Stimulated activated effector memory CD8-positive, alpha-beta T cell treated with anti-CD3 and anti-CD28 coated beads, Interleukin-12 subunit alpha, Interleukin-12 subunit beta, amount 100 ng/mL, for 72 hours (primary cell): ENCODE data around the gene SLC7A9.
"Not testable (repeated sequence)": the region's sequence is repeated elsewhere in the genome, so short reads cannot be mapped to it uniquely, and the experiment has no call there.

Source experiments
- ATAC-seq: fragments of 150-1000 bp; cut with Tn5 transposase; 2 replicates; pipeline ENCODE4 v1.10.0; 2021
- DNase-seq, 2 donors: peaks; one replicate each; pipeline ENCODE4 v3.0.0; 2021 to 2022; ENCODE audit warnings: low spot score in 2 of 2
- H3K27ac Mint-ChIP-seq: one replicate; pipeline ENCODE4 v1.8.0; 2022; ENCODE audit warnings: mild to moderate bottlenecking, mixed read lengths
- H3K36me3 Mint-ChIP-seq: one replicate; pipeline ENCODE4 v1.8.0; 2022; ENCODE audit warnings: mild to moderate bottlenecking, mixed read lengths
- H3K4me1 Mint-ChIP-seq: one replicate; pipeline ENCODE4 v1.8.0; 2022; ENCODE audit warnings: mixed read lengths
- H3K4me3 Mint-ChIP-seq: one replicate; pipeline ENCODE4 v1.8.0; 2022; ENCODE audit warnings: mild to moderate bottlenecking, mixed read lengths
- H3K9me3 Mint-ChIP-seq: one replicate; pipeline ENCODE4 v1.8.0; 2022; ENCODE audit warnings: mixed read lengths

Gene SLC7A9

DNA sequence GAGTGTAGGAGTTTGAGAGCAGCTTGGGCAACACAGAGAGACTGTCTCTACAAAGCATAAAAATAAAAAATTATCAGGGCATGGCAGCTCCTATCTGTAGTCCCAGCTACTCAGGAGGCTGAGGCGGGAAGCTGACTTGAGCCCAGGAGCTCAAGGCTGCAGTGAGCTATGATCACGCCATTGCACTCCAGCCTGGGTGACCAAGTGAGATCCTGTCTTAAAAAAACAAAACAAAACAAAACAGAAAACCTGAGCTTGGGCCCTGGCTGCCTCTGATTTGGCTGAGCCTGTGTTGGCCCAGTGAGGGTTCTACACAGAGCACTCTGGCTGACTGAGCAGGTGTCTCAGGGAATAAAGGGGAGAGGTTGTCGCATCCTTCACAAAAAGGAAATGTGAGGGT, 8.0 kb downstream of the SLC7A9 start:
- DNase-seq (no peak), ATAC-seq (no peak)
- Mint-ChIP-seq H3K9me3 (no peaks in the 10 kb centered on the region), H3K4me1 (no peaks in the 10 kb centered on the region), H3K27ac (peak overlapping the region; percentile 40), H3K4me3 (no peak overlapping the region), H3K36me3 (no peaks in the 10 kb centered on the region)

DNA sequence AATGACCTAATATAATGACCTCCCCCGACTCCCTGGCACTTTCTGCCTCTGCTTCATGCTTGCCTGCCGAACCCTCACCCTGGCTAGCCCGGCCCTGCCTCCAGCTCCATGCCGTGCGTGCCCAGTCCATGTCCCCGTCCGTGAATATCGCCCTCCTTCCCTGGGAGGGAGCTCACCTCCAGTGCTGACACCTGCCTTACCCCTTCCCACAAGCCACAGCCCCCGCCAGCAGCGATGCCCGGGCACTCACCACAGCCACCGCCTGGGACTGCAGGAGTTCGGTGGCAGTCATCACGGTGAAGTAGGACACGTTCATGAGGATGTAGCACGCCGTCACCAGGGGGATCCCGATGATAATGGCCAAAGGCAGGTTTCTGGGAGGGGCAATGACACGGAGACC, 10.0 kb downstream of the SLC7A9 start:
- DNase-seq: no peak
- Mint-ChIP-seq H3K36me3 (no peaks in the 10 kb centered on the region), H3K4me1 (no peaks in the 10 kb centered on the region), H3K27ac (peak overlapping the region; percentile 30), H3K4me3 (no peak overlapping the region), H3K9me3 (no peaks in the 10 kb centered on the region)
- no peak for ATAC-seq

DNA sequence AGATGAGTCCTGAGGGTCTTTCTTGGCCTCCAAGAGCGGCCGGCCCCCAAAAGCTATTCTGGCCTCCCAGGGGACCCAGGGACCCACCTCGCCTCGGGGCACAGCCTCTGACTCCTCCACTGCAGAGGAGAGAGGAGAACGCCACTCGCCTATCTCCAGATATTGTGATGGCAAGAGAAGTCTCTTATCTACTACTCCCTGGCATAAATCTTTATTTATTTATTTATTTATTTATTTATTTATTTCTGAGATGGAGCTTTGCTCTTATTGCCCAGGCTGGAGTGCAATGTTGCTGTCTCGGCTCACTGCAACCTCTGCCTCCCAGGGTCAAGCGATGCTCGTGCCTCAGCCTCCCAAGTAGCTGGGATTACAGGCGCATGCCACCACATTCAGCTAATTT, 11.0 kb downstream of the SLC7A9 start:
- Mint-ChIP-seq H3K27ac (no peak overlapping the region), H3K9me3 (no peaks in the 10 kb centered on the region), H3K36me3 (no peaks in the 10 kb centered on the region), H3K4me1 (no peaks in the 10 kb centered on the region), H3K4me3 (no peak overlapping the region)
- DNase-seq (no peak), ATAC-seq (no peak)

DNA sequence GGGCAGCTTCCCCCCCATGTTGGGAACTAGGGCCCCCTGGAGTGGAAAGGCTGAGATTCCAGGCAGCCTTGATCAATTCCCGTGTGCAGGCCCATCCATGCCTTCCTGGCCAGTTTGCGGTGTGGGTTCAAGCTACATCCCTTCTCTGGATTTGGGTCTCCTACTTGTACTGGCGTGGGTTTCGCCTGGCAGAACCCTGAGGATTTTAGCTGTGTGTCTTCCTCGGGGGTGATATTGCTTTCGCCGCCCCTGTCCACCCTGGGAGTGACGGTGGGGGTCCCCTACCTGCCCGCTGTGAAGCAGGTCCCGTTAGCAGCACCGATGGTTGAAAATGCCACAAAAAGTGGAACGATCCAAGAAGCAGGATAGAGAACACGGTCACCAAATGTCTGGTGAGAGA, 11.4 kb downstream of the SLC7A9 start:
- H3K36me3 Mint-ChIP-seq: no peaks in the 10 kb centered on the region
- H3K27ac Mint-ChIP-seq: no peak overlapping the region
- ATAC-seq (no peak), DNase-seq (no peak)
- H3K4me1 Mint-ChIP-seq: no peaks in the 10 kb centered on the region
- no peak overlapping the region for H3K4me3 Mint-ChIP-seq
- no peaks in the 10 kb centered on the region for H3K9me3 Mint-ChIP-seq

DNA sequence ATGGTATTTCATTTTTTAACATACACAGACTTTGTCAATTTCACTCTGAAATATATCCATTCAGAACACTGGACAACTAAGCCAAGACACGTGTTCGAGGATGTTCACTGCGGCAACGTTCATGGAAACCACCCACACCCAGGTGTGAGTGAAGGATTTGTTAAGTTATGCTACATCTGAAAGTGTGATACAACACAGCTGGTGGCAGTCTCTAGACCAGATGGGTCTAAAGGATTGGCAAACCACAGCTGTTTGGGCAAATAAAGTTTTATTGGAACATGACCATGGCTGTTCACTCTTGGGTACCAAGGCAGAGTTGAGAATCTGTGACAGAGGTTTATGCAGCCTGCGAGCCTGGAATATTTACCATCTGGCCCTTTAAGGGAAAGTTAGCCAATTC, 12.0 kb downstream of the SLC7A9 start:
- ATAC-seq (no peak), DNase-seq (no peak)
- H3K27ac Mint-ChIP-seq: no peak overlapping the region

DNA sequence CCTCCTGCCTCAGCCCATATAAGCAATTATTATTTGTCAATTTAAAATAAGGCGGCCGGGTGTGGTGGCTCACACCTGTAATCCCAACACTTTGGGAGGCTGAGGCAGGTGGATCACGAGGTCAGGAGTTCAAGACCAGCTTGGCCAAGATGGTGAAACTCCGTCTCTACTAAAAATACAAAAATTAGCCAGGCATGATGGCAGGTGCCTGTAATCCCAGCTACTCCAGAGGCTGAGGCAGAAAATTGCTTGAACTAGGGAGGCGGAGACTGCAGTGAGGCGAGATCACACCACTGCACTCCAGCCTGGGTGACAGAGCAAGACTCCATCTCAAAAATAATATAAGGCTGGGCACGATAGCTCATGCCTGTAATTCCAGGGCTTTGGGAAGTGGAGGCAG, 12.7 kb downstream of the SLC7A9 start:
- not testable (repeated sequence) for H3K4me3 Mint-ChIP-seq, H3K36me3 Mint-ChIP-seq, H3K9me3 Mint-ChIP-seq, DNase-seq, H3K4me1 Mint-ChIP-seq, ATAC-seq, H3K27ac Mint-ChIP-seq

More for the DNA sequence above, 12.0 kb downstream of the SLC7A9 start:
- no peak overlapping the region for H3K4me3 Mint-ChIP-seq
- H3K9me3 Mint-ChIP-seq: no peaks in the 10 kb centered on the region
- no peaks in the 10 kb centered on the region for H3K36me3 Mint-ChIP-seq
- H3K4me1 Mint-ChIP-seq: no peaks in the 10 kb centered on the region

DNA sequence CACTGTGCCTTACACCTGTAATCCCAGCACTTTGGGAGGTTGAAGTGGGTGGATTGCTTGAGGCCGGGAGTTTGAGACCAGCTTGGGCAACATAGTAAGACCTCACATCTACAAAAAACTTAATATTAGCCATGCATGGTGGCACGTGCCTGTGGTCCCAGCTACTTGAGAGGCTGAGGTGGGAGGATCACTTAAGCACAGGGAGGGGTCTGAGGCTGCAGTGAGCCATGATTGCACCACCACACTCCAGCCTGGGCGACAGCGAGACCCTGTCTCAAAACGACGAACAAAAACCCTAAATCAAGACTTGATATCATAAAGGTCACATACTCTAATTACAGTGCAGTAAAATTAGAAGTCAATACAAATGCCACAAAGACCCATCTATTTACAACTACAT, 17.4 kb downstream of the SLC7A9 start:
- Mint-ChIP-seq H3K27ac (no peak overlapping the region), H3K36me3 (no peaks in the 10 kb centered on the region), H3K4me1 (no peaks in the 10 kb centered on the region), H3K9me3 (peaks cover under 1% of the 10 kb centered on the region), H3K4me3 (no peak overlapping the region)
- no peak for ATAC-seq
- DNase-seq: no peak

DNA sequence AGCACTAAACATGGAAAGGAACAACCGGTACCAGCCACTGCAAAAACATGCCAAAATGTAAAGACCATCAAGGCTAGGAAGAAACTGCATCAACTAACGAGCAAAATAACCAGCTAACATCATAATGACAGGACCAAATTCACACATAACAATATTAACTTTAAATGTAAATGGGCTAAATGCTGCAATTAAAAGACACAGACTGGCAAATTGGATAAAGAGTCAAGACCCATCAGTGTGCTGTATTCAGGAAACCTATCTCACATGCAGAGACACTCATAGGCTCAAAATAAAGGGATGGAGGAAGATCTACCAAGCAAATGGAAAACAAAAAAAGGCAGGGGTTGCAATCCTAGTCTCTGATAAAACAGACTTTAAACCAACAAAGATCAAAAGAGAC, 21.5 kb downstream of the SLC7A9 start:
- not testable (repeated sequence) for H3K9me3 Mint-ChIP-seq, H3K4me3 Mint-ChIP-seq, H3K4me1 Mint-ChIP-seq, ATAC-seq, H3K36me3 Mint-ChIP-seq, DNase-seq, H3K27ac Mint-ChIP-seq

DNA sequence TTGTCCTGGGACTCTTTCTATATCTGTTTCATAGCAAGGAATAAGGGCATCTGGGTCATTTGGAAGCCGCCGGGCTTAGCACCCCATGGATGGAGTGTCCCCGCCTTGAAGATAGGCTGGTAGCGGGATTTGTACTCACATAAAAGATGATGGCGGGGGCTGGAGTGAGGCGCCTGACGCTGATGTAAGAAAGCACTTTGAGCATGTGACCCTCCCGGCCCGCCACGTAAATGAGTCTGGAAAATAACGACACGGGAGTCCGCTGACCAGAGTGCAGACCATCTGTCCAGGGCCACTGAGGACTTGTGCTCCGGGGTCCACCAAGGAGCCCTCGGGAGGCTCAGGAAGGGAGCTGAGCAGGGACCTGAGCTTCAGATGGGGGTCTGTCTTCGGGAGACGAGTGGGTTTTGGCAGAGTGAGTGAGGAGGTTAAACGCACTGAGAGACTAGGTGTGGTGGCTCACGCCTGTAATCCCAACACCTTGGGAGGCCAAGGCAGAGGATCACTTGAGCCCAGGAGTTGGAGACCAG, 25.8 kb downstream of the SLC7A9 start:
- Mint-ChIP-seq H3K36me3 (no peaks in the 10 kb centered on the region), H3K4me3 (no peak overlapping the region), H3K4me1 (no peaks in the 10 kb centered on the region), H3K27ac (no peak overlapping the region), H3K9me3 (peaks cover 18% of the 10 kb centered on the region)
- DNase-seq (no peak), ATAC-seq (no peak)

DNA sequence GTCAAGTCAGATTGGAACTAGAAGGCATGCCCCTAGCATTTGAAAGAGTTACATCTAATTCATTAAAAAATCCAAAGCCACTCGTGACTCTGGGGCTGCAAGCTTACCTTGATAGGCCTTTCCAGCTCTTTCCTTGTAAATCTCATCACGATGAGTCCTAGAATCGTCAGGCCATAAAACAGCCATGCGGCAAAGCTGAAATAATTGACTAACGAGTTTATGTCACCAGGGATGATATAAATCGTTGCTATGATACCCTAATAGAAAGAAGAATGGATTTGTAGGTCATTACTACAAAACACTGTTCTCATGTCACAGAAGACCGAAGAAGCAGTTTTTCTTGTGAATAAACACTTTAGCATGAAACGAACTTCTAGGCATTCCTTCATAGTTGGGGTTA, 27.5 kb downstream of the SLC7A9 start:
- DNase-seq: no peak
- Mint-ChIP-seq H3K4me1 (no peaks in the 10 kb centered on the region), H3K4me3 (no peak overlapping the region), H3K27ac (no peak overlapping the region), H3K9me3 (peaks cover 16% of the 10 kb centered on the region), H3K36me3 (no peaks in the 10 kb centered on the region)
- no peak for ATAC-seq

DNA sequence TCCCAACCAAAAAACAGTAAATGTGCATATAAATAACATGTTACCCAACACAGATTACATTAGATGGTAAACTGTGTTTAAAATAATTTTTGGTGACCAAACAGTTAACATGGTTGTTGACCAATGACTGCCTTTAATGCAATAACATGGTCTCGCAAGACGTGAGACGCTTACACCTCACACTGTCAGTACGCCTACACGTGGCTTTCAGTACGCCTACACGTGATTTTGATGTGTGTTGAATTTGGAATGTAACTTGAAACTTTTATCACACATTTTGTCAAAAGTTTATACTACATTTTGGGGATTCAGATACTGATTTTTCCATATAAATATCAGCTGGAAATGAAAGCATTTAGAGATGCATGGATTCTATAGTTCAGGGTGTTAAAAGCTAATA, 32.0 kb downstream of the SLC7A9 start:
- no peaks in the 10 kb centered on the region for H3K36me3 Mint-ChIP-seq
- no peaks in the 10 kb centered on the region for H3K4me1 Mint-ChIP-seq
- ATAC-seq (no peak), DNase-seq (no peak)
- no peak overlapping the region for H3K27ac Mint-ChIP-seq
- peaks cover 16% of the 10 kb centered on the region for H3K9me3 Mint-ChIP-seq
- no peak overlapping the region for H3K4me3 Mint-ChIP-seq

DNA sequence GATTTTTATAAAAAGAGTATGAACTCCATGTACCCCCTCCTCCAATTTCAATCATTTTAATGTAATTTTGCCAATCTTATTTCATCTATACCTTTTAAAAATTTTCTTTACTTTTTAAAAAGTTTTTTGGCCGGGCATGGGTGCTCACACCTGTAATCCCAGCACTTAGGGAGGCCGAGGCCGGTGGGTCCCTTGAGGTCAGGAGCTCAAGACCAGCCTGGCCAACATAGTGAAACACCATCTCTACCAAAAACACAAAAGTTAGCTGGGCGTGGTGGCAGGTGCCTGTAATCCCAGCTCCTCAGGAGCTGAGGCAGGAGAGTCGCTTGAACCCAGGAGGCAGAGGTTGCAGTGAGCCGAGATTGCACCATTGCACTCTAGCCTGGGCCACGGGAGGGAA, 36.2 kb downstream of the SLC7A9 start:
- H3K36me3 Mint-ChIP-seq, ATAC-seq, H3K4me1 Mint-ChIP-seq, DNase-seq, H3K9me3 Mint-ChIP-seq, H3K27ac Mint-ChIP-seq, H3K4me3 Mint-ChIP-seq: not testable (repeated sequence)

DNA sequence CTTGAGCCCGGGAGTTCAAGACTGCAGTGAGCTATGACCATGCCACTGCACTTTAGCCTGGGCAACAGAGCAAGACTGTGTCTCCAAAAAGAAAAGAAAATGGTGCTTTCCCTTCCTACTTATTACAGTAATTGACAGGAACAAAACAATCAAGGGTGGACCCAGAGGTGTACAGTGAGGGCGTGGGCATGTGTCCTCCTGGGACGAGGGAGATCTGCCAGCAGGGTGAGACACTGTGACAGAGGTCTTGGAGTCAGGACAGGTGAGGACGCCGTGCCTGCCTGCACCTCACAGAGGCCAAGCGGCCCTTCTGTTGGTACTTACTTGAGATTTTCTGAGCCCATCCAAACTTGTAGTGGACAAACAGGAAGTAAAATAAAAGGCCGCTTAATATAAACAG, 36.7 kb downstream of the SLC7A9 start:
- H3K9me3 Mint-ChIP-seq, H3K27ac Mint-ChIP-seq, DNase-seq, H3K36me3 Mint-ChIP-seq, ATAC-seq, H3K4me1 Mint-ChIP-seq, H3K4me3 Mint-ChIP-seq: not testable (repeated sequence)

DNA sequence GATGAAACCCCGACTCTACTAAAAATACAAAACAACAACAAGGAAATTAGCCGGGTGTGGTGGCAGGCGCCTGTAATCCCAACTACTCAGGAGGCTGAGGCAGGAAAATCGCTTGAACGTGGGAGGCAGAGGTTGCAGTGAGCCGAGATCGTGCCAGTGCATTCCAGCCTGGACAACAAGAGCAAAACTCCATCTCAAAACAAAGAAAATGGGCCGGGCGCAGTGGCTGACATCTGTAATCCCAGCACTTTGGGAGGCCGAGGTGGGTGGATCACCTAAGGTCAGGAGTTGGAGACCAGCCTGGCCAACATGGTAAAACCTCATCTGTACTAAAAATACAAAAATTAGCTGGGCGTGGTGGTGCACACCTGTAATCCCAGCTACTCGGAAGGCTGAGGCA, 37.5 kb downstream of the SLC7A9 start:
- DNase-seq, H3K36me3 Mint-ChIP-seq, H3K27ac Mint-ChIP-seq, H3K9me3 Mint-ChIP-seq, H3K4me1 Mint-ChIP-seq, H3K4me3 Mint-ChIP-seq, ATAC-seq: not testable (repeated sequence)

DNA sequence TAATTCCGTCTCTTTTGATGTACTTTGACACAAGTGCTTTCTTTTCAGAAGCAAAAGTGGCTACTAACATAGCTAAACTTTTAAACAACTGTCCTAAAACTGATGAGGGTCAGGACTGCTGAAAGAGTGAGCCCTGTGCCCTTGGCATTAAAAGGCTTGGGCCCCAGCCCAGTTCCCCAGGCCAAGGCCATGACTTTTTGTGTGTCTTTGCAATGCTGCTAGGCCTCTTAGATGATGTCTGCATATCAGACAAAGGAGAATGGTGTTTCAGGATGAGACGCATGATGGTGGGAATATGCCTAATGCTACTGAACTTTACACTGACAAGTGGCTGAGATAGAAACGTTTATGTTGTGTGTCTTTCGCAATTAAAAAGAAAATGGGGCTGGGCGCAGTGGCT, 38.0 kb downstream of the SLC7A9 start:
- no peak for ATAC-seq
- DNase-seq: no peak
- no peaks in the 10 kb centered on the region for H3K4me1 Mint-ChIP-seq
- no peak overlapping the region for H3K27ac Mint-ChIP-seq
- H3K9me3 Mint-ChIP-seq: no peaks in the 10 kb centered on the region
- no peak overlapping the region for H3K4me3 Mint-ChIP-seq
- no peaks in the 10 kb centered on the region for H3K36me3 Mint-ChIP-seq

DNA sequence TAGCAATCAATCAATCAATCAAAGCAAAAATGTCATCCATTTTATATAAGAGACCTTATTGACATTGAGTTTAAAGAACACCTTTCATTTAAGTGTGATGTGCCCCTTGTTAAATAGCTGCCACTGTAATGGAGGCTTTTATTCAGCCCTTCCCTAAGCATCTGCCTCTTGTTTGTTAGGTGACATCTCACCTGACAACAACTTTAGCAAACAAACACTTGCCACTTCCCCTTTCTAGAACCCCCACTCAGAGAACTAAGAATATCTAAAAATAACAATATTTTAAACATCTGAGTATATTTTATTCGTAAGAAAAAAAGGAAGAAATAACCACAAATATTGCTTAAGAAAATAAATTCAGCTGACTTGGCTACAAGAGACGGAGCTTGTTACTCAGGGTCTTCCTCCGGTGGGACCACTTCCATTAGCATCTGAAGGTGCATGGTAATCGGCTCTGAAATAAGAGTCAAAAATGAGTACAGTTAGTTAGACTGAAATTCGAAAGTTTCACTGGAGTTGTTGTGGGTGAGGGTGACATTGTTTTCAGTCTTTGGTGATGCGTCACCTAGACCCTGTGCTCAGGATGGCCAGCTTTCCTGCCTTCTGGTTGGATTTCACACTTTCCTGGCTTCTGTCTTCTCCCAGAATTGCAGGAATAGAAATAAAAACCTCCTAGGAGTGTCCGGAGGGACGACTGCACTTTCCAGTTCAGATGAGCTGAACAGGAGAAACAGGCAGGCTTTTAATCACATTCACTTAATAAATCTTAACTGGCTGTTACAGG, 39.1 kb downstream of the SLC7A9 start:
- ATAC-seq (no peak), DNase-seq (no peak)
- Mint-ChIP-seq H3K27ac (no peak overlapping the region), H3K36me3 (no peaks in the 10 kb centered on the region), H3K4me3 (no peak overlapping the region), H3K9me3 (no peaks in the 10 kb centered on the region), H3K4me1 (no peaks in the 10 kb centered on the region)
